Sigmoid colon (tissue), 7 donors: Measurements from ENCODE around the gene BLID. TPM values are rescaled to one million over a fixed set of nuclear protein-coding genes. Genes with fewer than 3 reads are reported as not detected.

Experiments
- DNase-seq: peaks from one replicate; pipeline ENCODE4 v3.0.0-alpha.2; 2019
- H3K27ac ChIP-seq, 4 donors: fragments of 200-600 bp; sonication (generic); one replicate each; pipeline ENCODE4 v1.5.1; 2016 to 2019; ENCODE audit warnings: mild to moderate bottlenecking in 1 of 4
- H3K27me3 ChIP-seq, 3 donors: fragments of 200-600 bp; sonication (generic); one replicate each; pipeline ENCODE4 v1.5.1; 2019; ENCODE audit warnings: mild to moderate bottlenecking in 1 of 3
- H3K36me3 ChIP-seq, 4 donors: fragments of 200-600 bp; sonication (generic); one replicate each; pipeline ENCODE4 v1.5.1; 2016 to 2019
- H3K4me1 ChIP-seq, 4 donors: fragments of 200-600 bp; sonication (generic); one replicate each; pipeline ENCODE4 v1.5.1; 2017 to 2019
- H3K4me3 ChIP-seq, 4 donors: fragments of 200-600 bp; sonication (generic); one replicate each; pipeline ENCODE4 v1.5.1; 2017 to 2019; ENCODE audit warnings: mild to moderate bottlenecking in 2 of 4, moderate library complexity in 1 of 4
- H3K9me3 ChIP-seq, 4 donors: fragments of 200-600 bp in 3 of 4; sonication (generic) in 3 of 4; one replicate each; pipeline versions ENCODE4 v1.5.1 to v1.6.1; 2013 to 2019
- CTCF ChIP-seq, 4 experiments: fragments of 450-650 bp in 3 of 4; fragments of 200-600 bp in 1 of 4; IDR thresholded peaks; one replicate each; pipeline ENCODE4 v1.5.1; 2016 to 2019; ENCODE audit warnings: antibody characterized with exemption in 4 of 4, mild to moderate bottlenecking in 3 of 4, moderate library complexity in 2 of 4
- EP300 ChIP-seq, 4 donors: sonication (generic); formaldehyde crosslinking; IDR thresholded peaks; one replicate each; pipeline ENCODE4 v1.6.1; 2017; ENCODE audit warnings: antibody characterized with exemption in 4 of 4
- POLR2A ChIP-seq, 2 donors: fragments of 450-650 bp; IDR thresholded peaks; one replicate each; pipeline ENCODE4 v1.6.1; 2016; ENCODE audit warnings: antibody characterized with exemption in 2 of 2, mild to moderate bottlenecking in 2 of 2, moderate library complexity in 2 of 2
- POLR2AphosphoS5 ChIP-seq, 4 donors: sonication (generic); formaldehyde crosslinking; IDR thresholded peaks; one replicate each; pipeline ENCODE4 v1.6.1; 2017; ENCODE audit warnings: antibody characterized with exemption in 4 of 4
- WGBS, 2 donors: extraction: QIAGEN DNeasy Blood & Tissue Kit; methylation state at CpG; one replicate each; pipeline ENCODE4 v1.1.7; 2013; 5-methylcytosine and 5-hydroxymethylcytosine counted together
- intact Hi-C: fragments of 100-400 bp; cut with DNase I; formaldehyde crosslinking; loops from one replicate; pipeline ENCODE4 v1.15.1; 2023
- polyA plus RNA-seq, 3 donors: library from polyadenylated mRNA; stranded (reverse); fragments of 200-250 nt; gene quantifications; one replicate each; pipeline ENCODE4 v1.2.3, GENCODE V29; 2013
- total RNA-seq, 4 donors: library from RNA; depleted of rRNA; stranded (reverse); fragments of >200 nt; gene quantifications; one replicate each; pipeline ENCODE4 v1.1.0, GENCODE V29; 2016
- donor health status: healthy with polysubstance abuse.
- donor health status: Bipolar disorder and iron deficiency.
- donor health status: healthy.

BLID gene
- total and polyA plus RNA-seq, 7 donors, result 0.09 to 2.2 (median 1.9) TPM; not detected in 2

GRCh38 chr11:122120096-122120495 lies 4.1 kb upstream of the BLID start:
- TF ChIP-seq POLR2AphosphoS5 (IDR thresholded peaks at IDR 0.05) (no peak), EP300 (IDR thresholded peaks at IDR 0.05) (no peak), CTCF (IDR thresholded peaks at IDR 0.05) (no peak), POLR2A (IDR thresholded peaks at IDR 0.05) (no peak)
- intact Hi-C loops, result no loop called here
- no peak overlapping the region for H3K4me3 ChIP-seq
- DNase-seq, result no peak
- H3K27ac ChIP-seq, result no peak overlapping the region
- H3K27me3 ChIP-seq, result no peaks in the 10 kb centered on the region
- peaks cover 0 to 5% (median 2%) of the 10 kb centered on the region in 4 donors for H3K4me1 ChIP-seq
- H3K9me3 ChIP-seq, result no peaks in the 10 kb centered on the region
- 67 to 82% methylated on average over 6 of the region's 6 CpGs for WGBS, 2 donors
- H3K36me3 ChIP-seq, result no peaks in the 10 kb centered on the region

- H3K36me3 ChIP-seq, result no peaks in the 10 kb centered on the region
- TF ChIP-seq CTCF (IDR thresholded peaks at IDR 0.05), result no peak
- TF ChIP-seq EP300 (IDR thresholded peaks at IDR 0.05), result no peak
- no peak for TF ChIP-seq POLR2AphosphoS5 (IDR thresholded peaks at IDR 0.05)
- TF ChIP-seq POLR2A (IDR thresholded peaks at IDR 0.05), result no peak
- H3K4me1 ChIP-seq, result peaks cover 0 to 11% (median 5%) of the 10 kb centered on the region in 4 donors
- intact Hi-C loops, result no loop called here
- DNase-seq, result no peak
- no peaks in the 10 kb centered on the region for H3K9me3 ChIP-seq
- no peak overlapping the region for H3K27ac ChIP-seq
- H3K4me3 ChIP-seq, result no peak overlapping the region
- H3K27me3 ChIP-seq, result no peaks in the 10 kb centered on the region
Measured at GRCh38 chr11:122116591-122116990, 576 bp upstream of the BLID start.

GRCh38 chr11:122114976-122115375 lies 1.0 kb downstream of the BLID start:
- DNase-seq, result no peak
- H3K4me1 ChIP-seq, result peaks cover 0 to 11% (median 5%) of the 10 kb centered on the region in 4 donors
- H3K27me3 ChIP-seq, result no peaks in the 10 kb centered on the region
- TF ChIP-seq POLR2A (IDR thresholded peaks at IDR 0.05) (no peak), CTCF (IDR thresholded peaks at IDR 0.05) (no peak), POLR2AphosphoS5 (IDR thresholded peaks at IDR 0.05) (no peak), EP300 (IDR thresholded peaks at IDR 0.05) (no peak)
- 39 to 71% methylated on average over 2 of the region's 2 CpGs for WGBS, 2 donors
- intact Hi-C loops, result no loop called here
- peak overlapping the region in 2 of 4 donors; percentile 17 to 34 for H3K27ac ChIP-seq
- no peaks in the 10 kb centered on the region for H3K36me3 ChIP-seq
- no peaks in the 10 kb centered on the region for H3K9me3 ChIP-seq
- no peak overlapping the region for H3K4me3 ChIP-seq

- H3K36me3 ChIP-seq, result no peaks in the 10 kb centered on the region
- H3K9me3 ChIP-seq, result no peaks in the 10 kb centered on the region
- peaks cover 0 to 11% (median 5%) of the 10 kb centered on the region in 4 donors for H3K4me1 ChIP-seq
- H3K27me3 ChIP-seq, result no peaks in the 10 kb centered on the region
- DNase-seq, result no peak
- TF ChIP-seq POLR2A (IDR thresholded peaks at IDR 0.05) (no peak), POLR2AphosphoS5 (IDR thresholded peaks at IDR 0.05) (no peak), CTCF (IDR thresholded peaks at IDR 0.05) (no peak)
- intact Hi-C loops, result no loop called here
- no peak overlapping the region for H3K4me3 ChIP-seq
- peak overlapping the region in 2 of 4 donors; percentile 19 to 34 for H3K27ac ChIP-seq
- WGBS, 2 donors, result 80 to 81% methylated on average over 8 of the region's 8 CpGs
Measured at GRCh38 chr11:122113836-122114825, 1.9 kb downstream of the BLID start.
